Activated gamma-delta T cell (primary cell): ENCODE results near the gene RTN4R.

Source experiments
- DNase-seq: peaks from one replicate; lab custom pipeline; 2025; lab: John Stamatoyannopoulos, UW

The RTN4R gene

GRCh38 chr22:20257212-20258020, 10.7 kb downstream of the RTN4R start:
- no peak for DNase-seq

- no peak for DNase-seq
These were observed 11.4 kb downstream of the RTN4R start for GRCh38 chr22:20256551-20257211.

GRCh38 chr22:20256027-20256426, 12.1 kb downstream of the RTN4R start:
- DNase-seq: no peak

DNA sequence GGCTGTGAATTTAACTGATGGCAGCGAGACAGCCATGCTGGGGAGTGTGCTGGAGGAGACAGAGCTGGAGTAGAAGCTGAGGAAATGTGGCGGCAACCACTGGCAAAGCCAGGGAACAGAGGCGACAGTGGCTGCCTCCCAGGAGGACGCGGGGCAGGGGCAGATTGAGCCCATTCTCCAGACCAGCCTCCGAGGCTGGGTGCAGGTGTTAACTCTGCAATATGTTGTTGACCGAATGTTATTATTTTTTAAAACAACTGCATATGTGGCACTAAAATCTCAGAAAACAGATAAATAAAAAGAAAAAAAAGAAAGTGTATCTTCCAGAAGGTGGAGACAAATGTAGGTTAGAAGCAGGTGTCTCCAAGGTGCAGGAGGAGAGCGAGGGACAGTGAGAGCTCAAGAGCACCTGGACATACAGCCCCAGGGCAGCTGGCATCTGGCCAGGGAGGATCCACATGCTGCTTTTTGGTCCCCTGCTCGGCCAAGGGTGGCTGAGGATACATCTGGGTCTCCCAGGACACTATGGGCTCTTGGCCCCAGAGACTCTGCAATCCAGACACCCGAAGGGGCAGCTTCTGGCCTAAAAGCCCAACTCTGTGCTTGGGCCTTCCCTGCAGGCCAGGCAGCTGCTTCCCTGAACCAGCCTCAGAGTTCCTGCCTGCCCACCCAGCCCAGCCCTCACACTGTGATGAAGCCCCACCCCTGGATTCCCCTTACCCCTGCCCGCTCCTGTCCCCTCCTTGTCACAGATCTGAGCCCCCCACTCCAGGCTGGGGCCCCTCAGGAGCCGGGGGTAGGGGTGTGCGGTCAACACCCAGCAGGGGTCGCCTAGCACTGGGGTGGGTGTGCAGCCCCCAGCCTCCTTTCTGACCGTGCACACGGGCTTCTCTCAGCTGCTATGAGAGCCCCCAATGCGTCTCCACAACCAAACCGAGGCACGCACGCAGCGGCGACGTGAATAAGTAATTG, 12.9 kb downstream of the RTN4R start:
- DNase-seq: no peak

GRCh38 chr22:20253161-20253560, 15.0 kb downstream of the RTN4R start:
- DNase-seq: no peak

- no peak for DNase-seq
These were observed 16.1 kb downstream of the RTN4R start for GRCh38 chr22:20251981-20252380.

- no peak for DNase-seq
These were observed 16.6 kb downstream of the RTN4R start for GRCh38 chr22:20251491-20251890.

DNA sequence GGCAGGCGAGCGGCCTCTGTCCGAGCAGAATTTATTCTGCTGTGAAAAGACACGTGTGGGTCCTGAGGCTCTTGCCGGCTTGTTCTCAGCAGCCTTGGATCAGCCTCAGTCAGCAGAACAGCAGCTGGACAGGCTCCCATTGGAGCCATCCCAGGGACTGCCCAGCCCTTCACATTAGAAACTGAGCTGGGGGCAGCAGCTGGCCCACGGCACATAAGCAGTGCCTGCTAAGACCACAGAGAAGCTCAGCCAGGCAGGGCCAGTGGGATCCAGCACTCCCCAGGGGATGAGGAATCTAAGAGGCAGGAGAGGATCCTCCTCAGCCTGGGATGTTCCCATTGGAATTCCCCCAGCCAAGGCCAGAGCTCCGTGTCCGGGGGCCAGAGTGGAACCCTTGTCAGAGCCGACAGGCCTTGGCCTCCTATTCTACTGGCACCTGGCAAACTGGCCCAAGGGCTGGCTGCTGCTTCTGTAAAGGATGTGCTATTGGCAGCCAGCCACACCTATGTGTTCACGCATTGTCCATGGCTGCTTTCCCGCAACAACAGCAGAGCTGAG, 18.2 kb downstream of the RTN4R start:
- no peak for DNase-seq

DNA sequence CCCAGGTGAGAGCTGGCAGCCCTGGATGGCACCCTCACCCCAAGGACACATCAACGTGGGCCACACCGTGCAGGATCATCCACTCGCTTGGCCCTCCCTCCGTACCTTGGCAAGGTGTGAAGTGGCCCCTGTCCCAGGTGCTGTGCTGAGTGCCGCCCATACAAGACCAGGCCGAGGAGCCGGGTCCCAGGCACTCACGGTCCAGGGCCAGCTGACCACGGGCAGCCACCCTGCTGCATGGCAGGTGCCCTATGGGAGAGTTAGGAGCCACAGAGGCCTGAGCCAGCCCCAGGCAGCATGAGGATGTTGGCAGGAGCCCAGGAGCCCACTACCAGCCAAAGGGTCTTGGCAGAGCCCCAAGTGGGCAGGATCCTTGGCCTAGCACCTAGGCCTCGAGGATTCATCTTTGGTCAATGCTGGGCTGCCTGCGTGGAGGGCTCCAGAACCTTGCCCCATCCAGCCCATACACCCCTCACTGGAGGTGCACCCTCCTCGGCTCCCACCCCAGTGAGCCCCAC, 19.6 kb downstream of the RTN4R start:
- DNase-seq: no peak

DNA sequence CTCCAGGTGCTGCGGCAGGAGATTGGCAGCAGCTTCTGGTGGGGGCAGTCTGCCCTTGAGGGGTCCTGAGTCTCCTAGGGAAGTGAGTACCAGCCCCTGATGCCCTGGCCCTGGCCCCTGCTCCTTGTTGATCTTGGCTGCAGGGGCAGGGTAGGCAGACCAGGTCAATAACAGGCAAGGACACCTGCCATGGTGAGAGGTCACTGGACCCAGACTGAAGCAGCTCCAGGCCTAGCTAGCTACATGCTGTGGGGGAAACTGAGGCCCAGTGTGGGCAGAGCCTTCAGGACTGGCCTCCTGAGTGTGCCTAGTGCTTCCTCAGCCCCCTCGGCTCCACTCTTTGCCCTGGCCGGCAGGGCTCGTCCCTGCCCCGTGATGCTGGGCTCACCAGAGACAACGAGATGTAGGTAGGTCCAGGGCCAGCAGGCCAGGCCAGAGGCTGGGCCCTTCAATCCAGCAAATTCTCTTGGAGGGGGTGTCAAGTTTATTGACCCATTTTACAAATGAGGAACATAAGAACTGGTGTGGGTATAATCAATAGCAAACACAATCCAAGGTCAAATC, 20.4 kb downstream of the RTN4R start:
- no peak for DNase-seq

DNA sequence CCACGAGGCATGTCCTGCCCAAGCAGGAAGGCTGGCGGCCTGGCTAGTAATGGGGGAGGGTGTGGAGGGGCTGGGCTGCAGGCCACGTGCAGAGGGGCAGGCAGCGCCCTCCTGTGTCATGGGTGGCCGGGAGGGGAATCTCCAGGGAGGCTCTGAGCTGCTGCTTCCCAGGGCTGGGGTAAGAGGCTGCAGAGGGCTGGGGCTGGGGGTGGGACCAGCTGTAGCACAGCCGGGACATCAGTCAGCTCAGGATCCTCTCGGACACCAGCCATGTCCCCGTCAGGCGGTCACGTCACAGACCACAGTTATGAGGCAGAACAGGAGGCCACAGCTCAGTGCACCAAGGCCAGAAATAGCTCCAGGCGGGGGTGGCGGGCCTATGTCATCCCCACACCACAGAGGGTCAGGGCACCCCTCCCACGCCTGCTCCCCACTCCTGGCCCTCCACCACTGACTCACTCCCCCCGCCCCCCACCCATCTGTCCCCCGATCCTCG, 21.1 kb downstream of the RTN4R start:
- DNase-seq: no peak

- DNase-seq: no peak
These were observed 21.6 kb downstream of the RTN4R start for GRCh38 chr22:20246368-20247009.

DNA sequence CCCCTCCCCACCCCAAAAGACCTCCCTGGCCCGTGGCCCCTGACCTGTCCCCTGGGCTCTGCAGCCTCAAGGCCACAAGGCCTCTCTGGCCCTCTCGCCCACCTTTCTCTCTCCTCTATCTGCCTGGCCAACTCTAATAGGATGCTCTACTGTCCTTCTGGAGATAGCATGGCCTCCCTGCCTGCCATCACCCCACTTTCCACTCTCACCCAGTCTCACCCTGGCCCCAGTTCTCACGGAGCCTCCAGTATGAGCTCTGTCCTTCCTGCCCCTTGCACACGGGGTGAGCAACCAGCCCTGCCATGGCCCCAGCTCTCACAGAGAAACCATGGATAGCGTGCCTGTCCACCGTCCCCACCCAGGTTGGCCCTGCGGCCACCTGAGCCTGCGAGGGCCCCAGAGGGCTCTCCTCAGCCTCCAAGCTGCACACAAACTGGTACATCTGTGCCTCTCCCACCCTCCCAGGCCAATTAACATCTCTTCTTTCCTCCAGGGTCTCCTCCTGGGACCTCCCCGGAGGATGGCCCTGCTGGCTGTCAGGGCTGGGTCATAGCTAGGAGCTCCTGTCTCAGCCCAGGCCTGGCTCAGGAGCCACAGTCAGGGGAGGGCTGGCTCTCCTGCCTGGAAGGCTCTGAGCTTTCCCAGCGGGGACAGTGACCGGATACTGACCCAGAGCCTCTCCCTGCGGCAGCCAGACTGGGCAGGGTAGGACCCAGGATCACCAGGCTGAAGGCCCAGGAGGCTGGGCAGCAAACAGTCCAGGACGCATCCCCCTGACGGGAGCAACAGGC, 22.3 kb downstream of the RTN4R start:
- no peak for DNase-seq

GRCh38 chr22:20244691-20245576, 23.2 kb downstream of the RTN4R start:
- peak; percentile 40 for DNase-seq

GRCh38 chr22:20244250-20244648, 23.9 kb downstream of the RTN4R start:
- no peak for DNase-seq

DNA sequence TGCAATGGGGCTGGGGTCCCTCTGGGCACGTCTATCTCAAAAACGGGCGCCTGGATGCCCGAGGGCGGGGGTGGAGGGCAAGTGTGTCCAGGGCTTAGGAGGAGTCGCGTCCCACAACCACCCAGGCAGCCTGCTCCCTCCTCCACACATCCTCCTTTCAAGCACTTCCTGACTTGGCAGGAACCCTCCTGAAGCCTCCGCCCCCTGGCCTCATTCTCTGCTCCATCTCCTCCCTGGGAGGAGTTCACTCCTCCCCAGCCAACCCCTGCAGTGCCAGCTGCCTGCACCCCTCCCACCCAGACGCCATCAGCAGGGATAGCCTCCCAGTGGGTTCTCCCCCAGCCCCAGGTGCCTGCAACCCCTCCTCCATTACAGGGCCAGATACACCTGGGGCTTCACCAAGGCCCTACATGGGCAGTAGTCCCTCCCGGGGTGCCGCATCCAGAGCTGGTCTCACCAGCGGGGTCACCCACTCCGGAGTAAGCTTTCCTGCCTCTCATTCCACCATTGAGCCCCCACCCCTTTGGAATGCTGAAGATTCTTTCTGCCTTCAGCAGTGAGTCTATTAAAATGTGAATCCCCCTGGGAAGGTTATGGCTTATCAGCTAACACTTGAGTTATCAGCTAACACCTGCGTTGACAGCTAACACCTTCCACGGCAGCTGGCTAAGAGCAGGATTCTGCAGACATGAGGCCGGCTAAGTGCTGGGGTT, 24.4 kb downstream of the RTN4R start:
- no peak for DNase-seq

GRCh38 chr22:20243176-20243536, 25.0 kb downstream of the RTN4R start:
- DNase-seq: no peak
